GM21529 (cell line): Measurements from ENCODE around the gene NSRP1.
"Not testable (repeated sequence)": the region's sequence is repeated elsewhere in the genome, so short reads cannot be mapped to it uniquely, and the experiment has no call there.

Experiments
- ATAC-seq: cut with Tn5 transposase; IDR thresholded peaks from one replicate; pipeline ENCODE4 v1.9.1; 2021; ENCODE audit not compliant: unreplicated experiment

The NSRP1 gene

GRCh38 chr17:30220414-30220813, 103.8 kb downstream of the NSRP1 start:
- ATAC-seq: no peak

- ATAC-seq: no peak
Measured at GRCh38 chr17:30221346-30221745, 104.7 kb downstream of the NSRP1 start.

GRCh38 chr17:30222251-30222650, 105.6 kb downstream of the NSRP1 start:
- ATAC-seq: no peak

- no peak for ATAC-seq
Measured at GRCh38 chr17:30222721-30223175, 106.1 kb downstream of the NSRP1 start.

GRCh38 chr17:30224419-30224960, 107.9 kb downstream of the NSRP1 start:
- no peak for ATAC-seq

- ATAC-seq: no peak
Measured at GRCh38 chr17:30225112-30225511, 108.5 kb downstream of the NSRP1 start.

- no peak for ATAC-seq
Measured at GRCh38 chr17:30225919-30226553, 109.4 kb downstream of the NSRP1 start.

GRCh38 chr17:30226878-30227277, 110.3 kb downstream of the NSRP1 start:
- ATAC-seq: no peak

- no peak for ATAC-seq
Measured at GRCh38 chr17:30228011-30228410, 111.4 kb downstream of the NSRP1 start.

GRCh38 chr17:30229012-30229411, 112.4 kb downstream of the NSRP1 start:
- no peak for ATAC-seq

- not testable (repeated sequence) for ATAC-seq
Measured at GRCh38 chr17:30230009-30230408, 113.4 kb downstream of the NSRP1 start.

- no peak for ATAC-seq
Measured at GRCh38 chr17:30230596-30231125, 114.0 kb downstream of the NSRP1 start.

- ATAC-seq: no peak
Measured at GRCh38 chr17:30232015-30232823, 115.6 kb downstream of the NSRP1 start.

GRCh38 chr17:30232824-30233427, 116.3 kb downstream of the NSRP1 start:
- ATAC-seq: no peak

- ATAC-seq: no peak
Measured at GRCh38 chr17:30234296-30234695, 117.7 kb downstream of the NSRP1 start.

GRCh38 chr17:30234964-30235363, 118.3 kb downstream of the NSRP1 start:
- no peak for ATAC-seq

- no peak for ATAC-seq
Measured at GRCh38 chr17:30235386-30236296, 119.0 kb downstream of the NSRP1 start, which contains the start of gene SLC6A4. SLC6A4 (minus strand) TSS chr17:30235697; CDS start chr17:30221958, 13,739 bp downstream.
